HG03135 (cell line): ENCODE data around the gene PRRG4.
"Not testable (repeated sequence)": the region's sequence is repeated elsewhere in the genome, so short reads cannot be mapped to it uniquely, and the experiment has no call there.

ENCODE experiments used
- ATAC-seq: cut with Tn5 transposase; IDR thresholded peaks from one replicate; pipeline ENCODE4 v1.9.1; 2021; ENCODE audit warnings: mild to moderate bottlenecking, moderate library complexity; ENCODE audit not compliant: unreplicated experiment

Gene PRRG4

DNA sequence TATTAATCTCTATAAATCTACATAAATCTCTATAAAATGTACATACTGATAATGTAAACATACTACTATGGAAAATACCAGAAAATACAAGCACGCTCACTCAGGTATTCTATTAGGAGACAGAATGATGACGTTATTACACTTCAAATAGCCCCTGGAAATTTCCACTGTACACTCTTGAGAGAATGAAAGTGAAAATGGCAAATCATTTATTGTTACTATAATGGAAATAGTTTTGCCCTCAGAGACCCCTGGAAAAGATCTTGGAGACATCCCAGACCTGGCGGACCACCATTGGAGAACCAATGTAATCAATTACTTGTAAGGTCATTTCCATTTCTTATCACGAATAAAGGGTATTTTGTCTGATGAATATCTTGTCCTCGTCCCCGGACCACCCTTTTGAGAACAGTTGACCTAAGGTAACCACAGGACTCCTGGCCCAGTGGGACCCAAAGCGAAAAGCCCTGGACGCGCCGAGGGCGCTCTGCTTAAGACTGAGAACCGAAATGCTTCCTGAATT is 509 bp upstream of the PRRG4 start:
- peak; percentile 47 for ATAC-seq

DNA sequence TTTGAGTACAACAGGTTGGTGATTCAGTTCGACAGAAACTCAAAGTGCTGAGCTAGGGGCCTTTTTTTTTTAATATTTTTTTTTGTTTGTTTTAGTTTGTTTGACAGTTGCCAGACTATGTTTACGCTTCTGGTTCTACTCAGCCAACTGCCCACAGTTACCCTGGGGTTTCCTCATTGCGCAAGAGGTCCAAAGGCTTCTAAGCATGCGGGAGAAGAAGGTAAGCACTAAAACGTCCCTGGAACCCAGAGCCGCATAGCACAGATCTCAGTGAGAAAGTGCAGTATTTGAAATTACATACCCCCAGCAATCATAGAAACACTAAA is 649 bp downstream of the PRRG4 start:
- no peak for ATAC-seq

DNA sequence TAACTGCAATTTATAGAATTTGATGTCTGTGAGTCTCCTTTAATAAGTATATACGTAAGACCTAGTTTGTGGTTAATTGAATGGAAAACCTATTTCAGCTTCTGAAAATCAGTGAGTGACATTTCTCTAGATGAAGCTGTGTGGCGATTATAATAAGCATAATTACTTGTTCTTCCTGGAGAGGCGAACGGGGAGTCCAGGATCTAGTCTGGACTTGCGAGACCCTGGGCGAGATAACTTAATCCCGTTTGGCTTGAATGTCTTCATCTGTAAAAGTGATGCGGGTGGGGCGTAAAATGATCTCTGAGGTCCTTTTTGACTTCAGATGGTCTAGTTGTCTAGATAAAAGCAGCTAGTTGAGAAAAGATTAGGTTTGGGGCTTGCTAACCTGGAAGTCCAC is 1.1 kb downstream of the PRRG4 start:
- no peak for ATAC-seq

DNA sequence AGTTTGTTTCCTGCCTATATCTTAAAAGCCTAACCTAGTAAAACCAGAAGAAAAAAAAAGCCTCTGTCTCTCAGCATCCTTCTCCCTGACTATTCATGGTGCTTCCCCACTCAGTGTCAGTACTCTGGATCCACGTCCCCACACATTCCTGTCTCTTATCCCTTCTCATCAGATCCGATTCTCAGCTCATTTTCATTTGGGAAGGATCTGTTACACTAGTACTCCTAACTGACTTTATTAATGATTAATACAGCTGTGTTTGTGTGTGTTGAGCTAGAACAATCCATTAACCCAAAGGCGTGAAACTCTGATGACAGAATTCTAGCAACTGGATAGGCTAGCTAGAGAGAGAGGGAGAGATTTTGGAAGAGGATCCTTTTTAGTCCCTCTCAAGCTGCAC is 1.5 kb downstream of the PRRG4 start:
- ATAC-seq, result no peak

DNA sequence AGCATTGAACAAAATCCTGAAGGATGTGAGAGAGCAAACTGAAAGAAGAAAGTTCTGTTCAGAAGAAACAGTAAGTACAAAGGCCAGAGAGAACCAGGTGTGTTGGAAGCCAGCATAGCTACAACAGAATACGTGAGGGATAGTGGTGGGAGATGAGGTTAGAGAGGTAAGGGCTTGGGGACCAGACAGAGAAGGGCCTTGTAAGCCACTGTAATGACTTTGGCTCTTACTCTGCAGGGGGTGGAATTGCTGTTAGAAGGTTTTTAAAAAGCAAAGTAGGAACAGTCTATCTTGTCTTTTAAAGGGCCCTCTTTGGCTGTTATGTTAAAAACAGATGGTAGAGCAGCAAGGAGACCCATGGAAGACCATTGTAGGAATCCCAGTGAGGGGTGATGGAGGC is 4.2 kb downstream of the PRRG4 start:
- ATAC-seq, result no peak

DNA sequence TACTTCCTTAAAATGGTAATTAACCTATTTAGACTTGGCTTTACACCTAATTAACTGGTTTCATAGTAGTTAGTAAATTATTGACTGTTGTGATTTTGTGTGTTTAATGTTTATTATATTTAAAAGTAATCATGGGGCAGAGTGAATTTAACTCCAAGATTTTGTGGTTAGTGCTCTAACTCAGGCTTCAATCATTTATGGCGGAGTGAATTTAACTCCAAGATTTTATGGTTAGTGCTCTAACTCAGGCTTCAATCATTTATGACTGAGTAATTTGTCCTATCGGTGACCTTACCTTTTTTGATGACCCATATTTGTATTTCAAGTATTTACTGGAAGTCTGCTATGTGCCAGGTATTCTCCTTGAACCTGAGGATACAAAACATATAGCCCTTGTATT is 7.2 kb downstream of the PRRG4 start:
- ATAC-seq, result no peak

DNA sequence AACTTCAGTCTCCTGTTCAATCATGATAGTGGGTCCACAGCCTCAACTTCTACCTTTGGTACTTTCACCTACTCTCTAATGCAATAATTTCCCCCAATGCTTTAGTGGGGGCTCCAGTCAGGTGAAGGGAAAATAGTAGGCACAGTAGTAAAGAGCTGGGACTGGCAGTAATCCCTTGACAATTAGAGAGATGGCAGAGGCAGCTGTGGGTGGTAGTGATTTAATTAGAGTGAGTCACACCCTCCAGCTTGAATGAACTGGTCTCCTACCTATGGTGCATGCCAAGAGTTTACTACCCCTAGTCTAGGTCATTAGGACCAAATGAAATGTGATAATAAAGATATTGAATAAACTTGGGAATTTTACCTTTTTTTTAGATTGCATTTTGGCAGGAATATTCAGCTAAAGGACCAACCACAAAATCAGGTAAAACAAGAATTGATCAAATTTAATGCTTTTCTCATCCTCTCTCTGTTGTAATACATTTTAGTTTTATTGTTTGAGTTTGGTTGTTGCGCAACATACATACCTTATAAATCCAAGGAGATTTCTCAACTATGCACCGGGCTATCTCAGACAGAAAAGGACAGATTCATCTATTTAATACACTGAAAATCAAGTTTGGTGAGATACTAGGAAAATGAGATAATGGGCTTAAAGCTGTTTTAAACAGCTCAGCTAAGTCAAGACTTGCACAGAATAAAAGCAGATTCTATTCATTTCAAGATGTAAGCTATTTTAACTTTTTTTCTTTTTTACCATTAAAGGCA is 9.0 kb downstream of the PRRG4 start:
- no peak for ATAC-seq

DNA sequence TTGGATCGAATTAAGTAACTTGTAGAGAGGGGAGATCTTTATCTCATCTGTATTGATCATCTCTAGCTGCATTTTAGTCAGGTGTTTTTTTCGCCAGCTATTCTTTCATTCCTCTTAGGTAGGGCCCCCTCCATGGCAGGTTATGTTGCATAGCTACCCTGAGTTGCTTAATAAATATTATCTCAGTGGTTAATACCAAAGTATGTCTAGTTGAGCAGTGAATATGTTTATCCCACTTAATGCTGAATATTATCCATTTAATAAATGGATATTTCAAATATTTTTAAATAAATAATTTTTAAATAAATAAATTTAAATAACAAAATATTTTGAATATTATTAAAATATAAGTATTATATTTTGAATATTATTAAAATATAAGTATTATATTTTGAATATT is 9.6 kb downstream of the PRRG4 start:
- ATAC-seq, result no peak

DNA sequence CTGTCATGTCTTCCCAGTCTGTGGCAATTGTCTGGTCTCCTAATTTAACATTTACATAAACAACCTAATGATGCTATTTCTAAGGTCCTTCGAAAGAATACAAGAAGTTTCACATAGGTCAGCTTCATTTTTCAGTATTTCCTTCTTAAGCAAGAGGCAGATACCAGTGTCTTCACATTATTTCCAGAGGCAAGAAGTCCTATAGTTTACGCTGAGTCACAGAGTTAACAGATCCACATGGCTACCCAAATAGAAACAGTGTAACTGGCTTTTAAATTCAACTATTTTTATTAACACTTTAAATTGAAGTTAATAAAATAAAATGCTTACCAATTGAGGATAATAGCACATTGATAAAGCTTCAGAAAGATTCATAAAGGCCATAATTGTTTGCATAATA is 10.9 kb downstream of the PRRG4 start:
- no peak for ATAC-seq

DNA sequence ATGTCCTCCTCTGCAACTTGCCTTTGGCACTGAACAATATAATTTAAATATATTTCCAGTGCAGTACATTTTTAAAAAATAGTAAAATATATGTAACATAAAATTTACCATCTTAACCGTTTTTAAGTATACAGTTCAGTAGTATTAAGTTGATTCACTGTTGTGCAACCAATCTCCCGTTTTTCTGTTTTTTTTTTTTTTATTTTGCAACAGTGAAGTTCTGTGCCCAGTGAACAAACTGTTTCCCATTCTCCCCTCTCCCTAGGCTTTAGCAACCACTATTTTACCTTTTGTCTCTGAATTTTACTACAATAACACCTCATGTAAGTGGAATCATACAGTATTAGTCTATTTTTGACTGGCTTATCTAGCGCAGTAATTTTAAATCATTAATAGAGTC is 13.8 kb downstream of the PRRG4 start:
- no peak for ATAC-seq

DNA sequence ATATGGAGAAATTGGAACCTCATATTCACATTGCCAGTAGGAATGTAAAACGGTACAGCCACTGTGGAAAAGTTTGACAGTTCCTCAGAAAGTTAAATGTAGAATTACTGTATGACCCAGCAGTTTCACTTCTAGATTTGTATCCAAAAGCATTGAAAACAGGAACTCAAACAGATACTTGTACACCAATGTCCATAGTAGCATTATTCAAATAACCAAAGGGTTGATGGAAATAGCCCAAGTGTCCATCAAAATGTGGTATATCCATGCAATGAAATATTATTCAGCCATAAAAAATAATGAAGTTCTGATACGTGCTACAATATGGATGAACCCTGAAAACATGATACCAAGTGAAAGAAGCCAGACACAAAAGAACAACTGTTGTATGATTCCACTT is 17.8 kb downstream of the PRRG4 start:
- ATAC-seq, result no peak

DNA sequence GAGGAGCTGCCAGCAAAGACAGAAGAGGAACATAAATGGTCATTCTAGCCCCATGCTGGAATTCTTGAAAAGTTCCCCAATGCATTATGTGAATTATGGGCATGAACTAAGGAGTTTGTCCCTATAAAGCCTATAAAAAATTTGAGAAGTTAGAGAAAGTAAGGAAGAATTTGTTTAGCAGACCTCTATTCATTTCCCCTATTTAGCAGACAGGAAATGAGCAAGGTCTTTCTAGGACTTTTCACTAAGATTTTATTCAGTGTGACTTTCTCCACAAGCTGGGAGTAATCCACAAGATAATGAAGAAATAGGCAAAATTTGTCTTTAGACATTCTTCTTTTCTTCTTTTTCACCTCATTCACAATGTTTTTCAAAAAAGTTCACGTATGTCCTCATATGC is 20.0 kb downstream of the PRRG4 start:
- ATAC-seq, result no peak

DNA sequence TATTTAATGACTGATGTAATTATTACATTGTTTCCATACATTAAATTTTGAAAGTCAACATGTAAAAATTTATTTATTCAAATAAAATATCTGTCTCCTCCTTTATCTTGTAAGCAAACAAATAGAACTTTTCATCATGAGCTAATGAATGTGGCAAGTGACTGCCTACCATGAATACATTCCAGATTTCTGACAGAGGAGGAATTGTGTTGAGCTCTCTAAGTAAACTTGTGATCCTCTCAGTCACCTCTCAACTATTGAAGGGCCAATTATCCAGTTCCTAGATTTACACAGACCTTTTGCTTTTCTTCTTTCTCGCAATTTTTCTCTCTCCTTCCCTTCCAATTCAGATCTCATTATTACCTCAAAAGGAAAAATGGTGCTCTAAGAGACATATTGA is 21.5 kb downstream of the PRRG4 start:
- ATAC-seq, result no peak

DNA sequence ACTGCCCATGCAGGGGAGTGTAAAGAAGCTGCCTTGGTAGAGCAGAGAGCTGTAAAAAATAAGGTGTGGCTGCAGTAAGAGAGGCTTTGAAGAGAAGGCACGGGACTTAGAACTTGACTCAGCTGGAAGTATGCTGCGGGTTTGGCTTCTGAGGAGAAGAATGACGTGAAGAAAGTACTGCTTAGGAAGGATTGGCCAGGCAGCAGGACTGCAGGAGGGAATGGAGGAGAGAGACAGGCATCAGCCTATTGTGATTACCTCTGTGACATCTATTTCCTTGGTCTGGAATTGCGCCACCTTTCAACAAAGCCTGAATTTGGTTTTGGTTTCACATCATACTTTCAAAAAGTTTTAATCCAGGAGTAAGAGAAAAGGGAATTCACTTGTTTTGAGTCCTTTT is 22.5 kb downstream of the PRRG4 start:
- ATAC-seq, result no peak

DNA sequence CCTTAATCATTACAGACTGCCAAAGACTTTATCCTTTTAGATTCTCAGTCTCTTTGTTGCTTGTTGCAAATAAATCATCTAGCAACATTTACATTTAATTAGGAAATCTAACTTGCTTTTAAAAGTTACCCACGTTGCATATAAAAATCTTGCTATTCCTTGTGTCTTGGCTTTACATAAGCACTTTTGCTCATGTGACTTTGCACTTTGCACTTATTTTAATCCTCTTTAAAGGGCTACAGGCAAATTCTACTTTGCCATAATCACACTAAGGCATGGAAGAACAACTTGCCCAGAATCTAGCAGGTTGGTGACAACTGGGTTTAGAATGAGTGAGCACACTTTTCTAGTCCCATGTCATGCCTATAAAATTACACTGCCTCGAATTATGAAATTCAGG is 25.9 kb downstream of the PRRG4 start:
- no peak for ATAC-seq

DNA sequence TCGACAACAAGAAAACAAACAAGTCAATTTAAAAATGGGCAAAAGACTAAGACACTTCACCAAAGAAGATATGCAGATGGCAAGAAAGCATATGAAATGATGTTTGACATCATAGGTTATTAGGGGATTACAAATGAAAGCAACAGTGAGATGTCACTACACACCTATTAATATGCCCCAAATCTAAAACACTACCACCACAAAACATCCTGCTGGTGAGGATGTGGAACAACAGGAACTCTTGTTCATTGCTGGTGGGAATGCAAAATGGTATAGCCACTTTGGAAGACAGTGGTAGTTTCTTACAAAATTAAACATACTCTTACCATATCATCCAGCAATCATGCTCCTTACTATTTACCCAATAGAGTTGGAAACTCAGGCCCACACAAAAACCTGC is 29.0 kb downstream of the PRRG4 start:
- no peak for ATAC-seq

DNA sequence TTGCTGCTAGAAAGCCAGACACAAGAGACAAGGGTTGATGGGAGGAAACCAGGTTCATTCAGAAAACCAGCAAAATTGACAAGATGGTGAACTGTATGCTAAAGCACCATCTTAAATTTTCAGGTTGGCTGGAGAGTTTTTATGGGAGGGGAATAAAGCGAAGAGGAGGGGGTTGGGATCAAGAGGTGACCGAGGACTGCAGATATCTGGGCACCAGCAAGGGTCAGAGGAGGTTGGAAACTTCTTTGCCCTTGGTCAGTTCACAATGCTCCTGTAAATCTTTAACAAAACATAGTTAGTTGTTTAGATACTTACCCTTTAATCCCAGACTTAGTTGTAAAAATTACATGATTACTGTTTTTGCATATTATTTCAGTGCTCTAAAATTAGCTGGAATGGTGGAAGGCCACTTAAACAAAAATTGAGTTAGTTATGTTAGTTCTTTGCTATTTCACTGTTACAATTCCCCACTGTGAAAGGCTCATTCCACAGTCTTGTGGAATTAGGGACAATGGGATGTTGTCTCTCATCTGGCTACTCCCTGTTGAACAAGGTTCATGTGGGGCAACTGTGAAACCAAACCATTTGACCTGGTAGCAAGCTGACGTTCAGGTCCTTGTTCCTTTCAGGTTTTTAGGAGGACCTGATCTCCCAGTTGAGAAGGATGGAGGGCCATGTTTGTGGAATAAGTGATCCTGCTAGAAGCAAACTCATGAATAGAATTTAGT is 32.3 kb downstream of the PRRG4 start:
- ATAC-seq, result no peak

DNA sequence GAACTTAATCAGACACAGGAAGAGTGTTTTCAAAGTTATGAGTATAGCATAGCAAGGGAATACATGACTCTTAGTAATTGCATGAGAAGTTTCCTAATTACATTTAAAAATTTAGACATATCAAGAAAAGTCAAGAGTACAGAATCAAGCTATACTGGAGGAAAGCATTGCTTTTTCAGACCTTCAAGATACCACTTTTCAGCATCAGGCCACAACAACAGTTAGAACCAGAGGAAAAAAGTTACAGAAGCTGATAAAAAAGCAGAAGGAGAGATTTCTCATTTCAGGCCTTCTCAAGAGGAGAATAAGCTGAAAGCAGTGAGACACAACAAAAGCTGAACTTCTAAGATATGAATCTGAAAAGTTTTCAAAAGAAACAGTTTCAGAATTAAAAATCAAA is 34.8 kb downstream of the PRRG4 start:
- no peak for ATAC-seq

DNA sequence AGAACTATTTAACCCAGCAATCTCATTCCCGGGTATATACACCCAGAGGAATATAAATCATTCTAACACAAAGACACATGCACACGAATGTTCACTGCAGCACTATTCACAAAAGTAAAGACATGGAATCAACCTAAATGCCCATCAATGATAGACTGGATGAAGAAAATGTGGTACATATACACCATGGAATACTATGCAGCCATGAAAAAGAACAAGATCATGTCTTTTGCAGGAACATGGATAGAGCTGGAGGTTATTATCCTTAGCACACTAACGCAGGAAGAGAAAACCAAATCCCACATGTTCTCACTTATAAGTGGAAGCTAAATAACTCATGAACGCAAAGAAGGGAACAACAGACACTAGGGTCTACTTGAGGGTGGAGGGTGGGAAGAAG is 39.0 kb downstream of the PRRG4 start:
- not testable (repeated sequence) for ATAC-seq

DNA sequence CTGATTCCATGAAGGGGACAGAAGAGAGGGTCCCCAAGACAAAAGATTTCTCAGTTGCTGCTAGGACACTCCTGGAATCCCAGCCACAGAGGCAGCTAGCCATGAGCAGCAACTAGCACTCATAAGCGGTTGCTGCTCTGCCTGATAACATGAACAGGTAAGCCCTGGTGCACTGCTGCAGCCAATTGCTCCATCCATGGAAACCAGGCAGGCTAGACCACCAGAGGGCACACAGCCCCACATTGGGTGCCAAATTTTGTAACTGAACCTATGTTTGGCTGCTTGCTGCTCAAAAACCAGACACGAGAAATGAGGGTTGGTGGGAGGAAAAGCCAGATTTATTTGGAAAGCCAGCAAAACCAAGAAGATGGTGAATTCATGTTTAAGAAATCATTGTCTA is 40.9 kb downstream of the PRRG4 start:
- ATAC-seq, result no peak

DNA sequence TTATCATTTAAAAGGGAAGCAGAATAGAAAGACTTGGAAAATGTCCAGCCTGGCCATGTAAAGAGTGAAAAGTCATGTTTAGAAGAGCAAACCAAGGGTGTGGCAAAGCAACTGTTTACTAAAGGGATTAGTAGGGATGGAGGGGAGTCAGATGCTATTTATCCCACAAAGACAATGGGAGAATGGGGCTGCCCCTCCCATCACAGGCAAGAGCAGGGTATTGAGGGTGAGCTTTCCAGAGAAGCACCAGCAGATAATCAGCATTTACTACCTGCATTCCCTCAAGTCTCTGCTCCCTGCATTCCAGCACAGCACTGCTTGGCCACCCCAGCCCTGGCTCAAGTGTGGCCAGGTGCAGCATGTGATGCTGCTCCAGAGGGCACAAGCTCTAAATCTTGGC is 44.4 kb downstream of the PRRG4 start:
- no peak for ATAC-seq

DNA sequence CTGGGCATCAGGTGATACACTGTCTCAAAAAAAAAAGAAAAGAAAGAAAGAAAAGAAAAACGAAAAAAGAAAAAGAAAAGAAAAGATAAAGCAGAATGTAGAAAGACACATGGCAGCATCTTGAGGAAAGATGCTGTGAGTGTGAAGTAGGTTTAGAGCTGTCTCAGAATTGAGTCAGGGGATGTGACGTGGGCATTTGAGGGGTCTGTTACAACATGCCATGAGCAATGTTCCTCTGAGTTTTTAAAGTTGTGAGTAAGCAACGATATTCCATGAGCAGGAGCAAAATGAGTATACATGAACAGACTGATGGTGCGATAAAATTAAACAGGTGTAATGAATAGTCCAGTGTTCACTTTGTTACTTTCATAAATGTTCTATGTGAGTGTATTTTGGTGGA is 51.6 kb downstream of the PRRG4 start:
- no peak for ATAC-seq

DNA sequence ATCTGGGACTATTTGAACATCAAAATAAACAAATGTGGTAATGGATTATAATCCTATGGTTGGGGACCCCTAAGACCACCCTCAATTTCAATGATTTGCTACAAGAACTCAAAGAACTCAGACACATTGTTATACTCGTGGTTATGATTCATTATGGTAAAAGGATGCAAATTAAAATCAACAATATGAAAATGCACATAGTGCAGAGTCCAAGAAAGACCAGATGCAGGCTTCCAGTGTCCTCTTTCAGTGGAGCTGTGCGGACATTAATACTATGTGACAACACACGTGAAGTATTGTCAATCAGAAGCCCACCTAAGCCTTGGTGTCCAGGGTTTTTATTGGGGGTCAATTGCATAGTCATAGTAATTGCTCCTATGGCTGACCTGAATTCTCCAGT is 53.7 kb downstream of the PRRG4 start:
- ATAC-seq, result no peak
